ENCODE results near the gene EIF5.

DNA sequence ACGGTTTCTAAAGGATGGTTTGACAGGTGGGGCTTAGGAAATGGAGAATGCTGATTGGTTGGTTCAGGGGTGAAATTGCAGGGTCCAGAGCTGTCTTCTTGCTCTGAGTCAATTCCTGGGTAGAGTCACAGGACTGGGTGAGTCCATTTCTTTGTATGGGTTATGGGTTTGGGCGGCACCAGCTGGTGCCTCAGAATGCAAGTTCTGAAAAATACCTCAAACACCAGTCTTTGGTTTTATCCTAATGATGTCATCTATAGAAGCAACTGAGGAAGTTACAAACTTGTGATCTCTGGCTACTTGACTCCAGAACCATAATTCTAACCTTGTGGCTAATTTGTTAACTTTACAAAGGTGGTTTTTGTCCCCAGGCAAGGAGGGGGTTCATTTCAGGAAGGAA lies 47.6 kb upstream of the EIF5 start:
- no peak for TF ChIP-seq POLR2A (IDR thresholded peaks at IDR 0.05)
- TF ChIP-seq, protein P1, sequence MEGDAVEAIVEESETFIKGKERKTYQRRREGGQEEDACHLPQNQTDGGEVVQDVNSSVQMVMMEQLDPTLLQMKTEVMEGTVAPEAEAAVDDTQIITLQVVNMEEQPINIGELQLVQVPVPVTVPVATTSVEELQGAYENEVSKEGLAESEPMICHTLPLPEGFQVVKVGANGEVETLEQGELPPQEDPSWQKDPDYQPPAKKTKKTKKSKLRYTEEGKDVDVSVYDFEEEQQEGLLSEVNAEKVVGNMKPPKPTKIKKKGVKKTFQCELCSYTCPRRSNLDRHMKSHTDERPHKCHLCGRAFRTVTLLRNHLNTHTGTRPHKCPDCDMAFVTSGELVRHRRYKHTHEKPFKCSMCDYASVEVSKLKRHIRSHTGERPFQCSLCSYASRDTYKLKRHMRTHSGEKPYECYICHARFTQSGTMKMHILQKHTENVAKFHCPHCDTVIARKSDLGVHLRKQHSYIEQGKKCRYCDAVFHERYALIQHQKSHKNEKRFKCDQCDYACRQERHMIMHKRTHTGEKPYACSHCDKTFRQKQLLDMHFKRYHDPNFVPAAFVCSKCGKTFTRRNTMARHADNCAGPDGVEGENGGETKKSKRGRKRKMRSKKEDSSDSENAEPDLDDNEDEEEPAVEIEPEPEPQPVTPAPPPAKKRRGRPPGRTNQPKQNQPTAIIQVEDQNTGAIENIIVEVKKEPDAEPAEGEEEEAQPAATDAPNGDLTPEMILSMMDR (IDR thresholded peaks at IDR 0.05), result no peak
